Naive thymus-derived CD4-positive, alpha-beta T cell (primary cell): ENCODE measurements around the gene PPP2R1A. TPM values are rescaled to one million over a fixed set of nuclear protein-coding genes. Genes with fewer than 3 reads are reported as not detected.
A peak's percentile ranks its signal among the peaks of the same experiment; 100 is the strongest.

Experiments
- ATAC-seq: fragments of 150-1000 bp; cut with Tn5 transposase; 2 replicates; pipeline ENCODE4 v1.10.0; 2021; ENCODE audit warnings: mild to moderate bottlenecking, moderate library complexity
- CTCF ChIA-PET: fragments of 350-600 bp; sonication (Branson Sonifier 250); formaldehyde crosslinking; loops from one replicate; lab custom pipeline; 2021; ENCODE audit warnings: antibody characterized with exemption; lab: Charles Lee
- POLR2A ChIA-PET: fragments of 350-600 bp; sonication (Branson Sonifier 250); formaldehyde crosslinking; loops from one replicate; lab custom pipeline; 2021; ENCODE audit warnings: antibody characterized with exemption, inconsistent platforms; lab: Charles Lee
- DNase-seq, 9 donors: peaks; one replicate each; pipeline versions ENCODE4 v3.0.0 to v3.0.0-alpha.2; 2020 to 2022; ENCODE audit warnings: mixed read lengths in 1 of 9
- H3K27ac ChIP-seq: one replicate; pipeline ENCODE4 v1.7.0; 2013; ENCODE audit warnings: mild to moderate bottlenecking, low read depth, low read length, moderate library complexity
- H3K27me3 ChIP-seq, 2 donors: one replicate each; pipeline ENCODE4 v1.7.0; 2013; ENCODE audit warnings: low read length in 2 of 2, mild to moderate bottlenecking in 2 of 2, moderate library complexity in 2 of 2; ENCODE audit not compliant: control insufficient read depth in 2 of 2, insufficient read depth in 2 of 2
- H3K36me3 ChIP-seq, 3 experiments: 1 replicate in 2 of 3; 2 replicates in 1 of 3; pipeline ENCODE4 v1.7.0; 2013; ENCODE audit warnings: low read length in 3 of 3, mild to moderate bottlenecking in 3 of 3, moderate library complexity in 1 of 3; ENCODE audit not compliant: insufficient read depth in 3 of 3, control insufficient read depth in 2 of 3
- H3K4me1 ChIP-seq, 2 donors: one replicate each; pipeline ENCODE4 v1.7.0; 2013; ENCODE audit warnings: low read length in 2 of 2, mild to moderate bottlenecking in 2 of 2, moderate library complexity in 1 of 2; ENCODE audit not compliant: control insufficient read depth in 2 of 2, insufficient read depth in 2 of 2
- H3K4me3 ChIP-seq: 2 replicates; pipeline ENCODE4 v1.7.0; 2013; ENCODE audit warnings: mild to moderate bottlenecking, low read length
- H3K9me3 ChIP-seq, 3 experiments: 1 replicate in 2 of 3; 2 replicates in 1 of 3; pipeline ENCODE4 v1.7.0; 2013; ENCODE audit warnings: low read length in 3 of 3; ENCODE audit not compliant: control insufficient read depth in 2 of 3
- H3K27ac Mint-ChIP-seq, 9 donors: one replicate each; pipeline ENCODE4 v1.8.0; 2020 to 2022; ENCODE audit warnings: mixed read lengths in 9 of 9, mild to moderate bottlenecking in 8 of 9, moderate library complexity in 5 of 9, inconsistent platforms in 2 of 9
- H3K27me3 Mint-ChIP-seq, 5 donors: one replicate each; pipeline ENCODE4 v1.8.0; 2021 to 2022; ENCODE audit warnings: mixed read lengths in 5 of 5, mild to moderate bottlenecking in 1 of 5
- H3K36me3 Mint-ChIP-seq, 5 donors: one replicate each; pipeline ENCODE4 v1.8.0; 2020 to 2022; ENCODE audit warnings: mixed read lengths in 5 of 5, mild to moderate bottlenecking in 3 of 5, inconsistent platforms in 1 of 5
- H3K4me1 Mint-ChIP-seq, 7 donors: one replicate each; pipeline ENCODE4 v1.8.0; 2020 to 2022; ENCODE audit warnings: mixed read lengths in 7 of 7, mild to moderate bottlenecking in 3 of 7, inconsistent platforms in 1 of 7
- H3K4me3 Mint-ChIP-seq, 10 donors: one replicate each; pipeline ENCODE4 v1.8.0; 2020 to 2022; ENCODE audit warnings: mild to moderate bottlenecking in 10 of 10, mixed read lengths in 10 of 10, moderate library complexity in 6 of 10, inconsistent platforms in 2 of 10
- H3K9me3 Mint-ChIP-seq, 11 donors: one replicate each; pipeline ENCODE4 v1.8.0; 2020 to 2022; ENCODE audit warnings: mixed read lengths in 11 of 11, mild to moderate bottlenecking in 4 of 11, inconsistent platforms in 1 of 11, moderate library complexity in 1 of 11
- intact Hi-C, 2 donors: fragments of 100-400 bp; cut with micrococcal nuclease; formaldehyde crosslinking; loops; one replicate each; pipeline ENCODE4 v1.15.1; 2023
- polyA plus RNA-seq, 2 donors: library from polyadenylated mRNA; unstranded; fragments of 300-500 nt; fragmentation: Illumina TruSeq; gene quantifications; one replicate each; pipeline ENCODE4 v1.2.3, GENCODE V29; 2021
- total RNA-seq, 6 experiments: library from RNA in 5 of 6; stranded (reverse) in 5 of 6; gene quantifications; 1 replicate in 5 of 6; 2 replicates in 1 of 6; pipeline ENCODE4 v1.2.3 and lab custom pipeline; 2021 to 2026

The PPP2R1A gene
- total and polyA plus RNA-seq, 7 experiments from 2014 or later, result 148 to 215 (median 165) TPM

GRCh38 chr19:52187407-52187806, 2.4 kb upstream of the PPP2R1A start:
- Histone ChIP-seq H3K27ac (no peak overlapping the region), H3K36me3 (peaks cover 0 to 7% (median 0%) of the 10 kb centered on the region in 3 experiments), H3K27me3 (no peaks in the 10 kb centered on the region), H3K9me3 (no peaks in the 10 kb centered on the region), H3K4me3 (no peak overlapping the region), H3K4me1 (peaks cover 24 to 27% of the 10 kb centered on the region in 2 donors)
- Mint-ChIP-seq H3K27me3 (no peaks in the 10 kb centered on the region), H3K4me1 (peaks cover 14 to 35% (median 25%) of the 10 kb centered on the region in 7 donors), H3K4me3 (no peak overlapping the region), H3K27ac (peak overlapping the region in 1 of 9 donors; percentile 99), H3K9me3 (peaks cover 0 to 2% (median 0%) of the 10 kb centered on the region in 11 donors), H3K36me3 (peaks cover 0 to 8% (median 7%) of the 10 kb centered on the region in 5 donors)
- ChIA-PET CTCF (interaction anchor here (1.0 kb wide), 1 partner anchor 15 kb away, joined by 3 read pairs; no protein-coding TSS in a partner anchor), POLR2A (interaction anchor here (0.5 to 1.0 kb wide), 2 partner anchors 22 to 47 kb away, joined by 4 read pairs; partner anchors contain the start of gene ZNF616)
- ATAC-seq (no peak), DNase-seq (no peak)
- intact Hi-C loops, result loop anchor here in 1 of 2 donors (5.0 kb wide), 1 partner anchor 1680 kb away; the partner anchor contains the start of gene MYADM

- intact Hi-C loops, result loop anchor here (1.0 to 5.0 kb wide), 17 partner anchors 18 to 1678 kb away; partner anchors contain the start of genes ZNF350 (in 2 of the 2), ZNF836 (in 2 of the 2), MYADM (in 1 of the 2) and ZNF611 (in 1 of the 2)
- POLR2A ChIA-PET, result interaction anchor here (0.6 to 1.8 kb wide), 17 partner anchors 9 to 1679 kb away, joined by 3 to 41 read pairs (median 4); partner anchors contain the start of genes MYADM, ZNF432, ZNF614 and ZNF616
Measured at GRCh38 chr19:52188822-52189734, 774 bp upstream of the PPP2R1A start.

GRCh38 chr19:52190487-52191293, 838 bp downstream of the PPP2R1A start:
- no peaks in the 10 kb centered on the region for H3K9me3 ChIP-seq
- ATAC-seq, result no peak
- Mint-ChIP-seq H3K27me3 (no peaks in the 10 kb centered on the region), H3K9me3 (peaks cover 0 to 2% (median 0%) of the 10 kb centered on the region in 11 donors), H3K36me3 (peaks cover 4 to 32% (median 27%) of the 10 kb centered on the region in 5 donors), H3K27ac (peak overlapping the region; percentile 95 to 100 (median 99)), H3K4me1 (peaks cover 30 to 67% (median 51%) of the 10 kb centered on the region in 7 donors), H3K4me3 (peak overlapping the region; percentile 91 to 99 (median 96))
- intact Hi-C loops, result loop anchor here (1.0 to 5.0 kb wide), 6 partner anchors 46 to 488 kb away; partner anchors contain the start of genes ZNF528 (in 1 of the 2), ZNF613 (in 1 of the 2) and ZNF766 (in 1 of the 2)
- CTCF ChIA-PET, result no interaction called here
- peaks cover 0 to 34% (median 13%) of the 10 kb centered on the region in 3 experiments for H3K36me3 ChIP-seq
- POLR2A ChIA-PET, result interaction anchor here (1.4 kb wide), 1 partner anchor 20 kb away, joined by 5 read pairs; the partner anchor contains the start of gene ZNF836
- no peak for DNase-seq
- peak overlapping the region; percentile 97 for H3K27ac ChIP-seq
- H3K27me3 ChIP-seq, result no peaks in the 10 kb centered on the region
- peaks cover 34 to 43% of the 10 kb centered on the region in 2 donors for H3K4me1 ChIP-seq
- peak overlapping the region; percentile 86 for H3K4me3 ChIP-seq

More at GRCh38 chr19:52188822-52189734, 774 bp upstream of the PPP2R1A start:
- Histone ChIP-seq H3K4me1 (peaks cover 32% of the 10 kb centered on the region in 2 donors), H3K27ac (peak overlapping the region; percentile 87), H3K36me3 (peaks cover 0 to 17% (median 5%) of the 10 kb centered on the region in 3 experiments), H3K4me3 (peak overlapping the region; percentile 53), H3K9me3 (no peaks in the 10 kb centered on the region), H3K27me3 (no peaks in the 10 kb centered on the region)
- Mint-ChIP-seq H3K9me3 (peaks cover 0 to 2% (median 0%) of the 10 kb centered on the region in 11 donors), H3K4me3 (peak overlapping the region; percentile 91 to 99 (median 96)), H3K36me3 (peaks cover 4 to 17% (median 16%) of the 10 kb centered on the region in 5 donors), H3K27ac (peak overlapping the region; percentile 95 to 100 (median 99)), H3K4me1 (peaks cover 21 to 50% (median 37%) of the 10 kb centered on the region in 7 donors), H3K27me3 (no peaks in the 10 kb centered on the region)
- ATAC-seq (no peak), DNase-seq (peak in 4 of 9 donors; percentile 23 to 93 (median 91))
- CTCF ChIA-PET, result interaction anchor here (0.5 to 1.5 kb wide), 7 partner anchors 12 to 60 kb away, joined by 3 to 8 read pairs (median 3); partner anchors contain the start of gene ZNF836

GRCh38 chr19:52191389-52191788, 1.5 kb downstream of the PPP2R1A start:
- Histone ChIP-seq H3K9me3 (no peaks in the 10 kb centered on the region), H3K27me3 (no peaks in the 10 kb centered on the region), H3K4me3 (peak overlapping the region; percentile 86), H3K36me3 (peaks cover 2 to 41% (median 13%) of the 10 kb centered on the region in 3 experiments), H3K4me1 (peaks cover 34 to 47% of the 10 kb centered on the region in 2 donors), H3K27ac (peak overlapping the region; percentile 97)
- POLR2A ChIA-PET, result interaction anchor here (0.6 to 1.4 kb wide), 3 partner anchors 20 to 143 kb away, joined by 3 to 5 read pairs (median 3); partner anchors contain the start of genes ZNF432 and ZNF836
- Mint-ChIP-seq H3K9me3 (peaks cover 0 to 2% (median 0%) of the 10 kb centered on the region in 11 donors), H3K27ac (peak overlapping the region; percentile 30 to 100 (median 60)), H3K4me1 (peaks cover 30 to 74% (median 58%) of the 10 kb centered on the region in 7 donors), H3K36me3 (peaks cover 4 to 37% (median 29%) of the 10 kb centered on the region in 5 donors), H3K4me3 (peak overlapping the region; percentile 91 to 99 (median 96)), H3K27me3 (no peaks in the 10 kb centered on the region)
- DNase-seq (no peak), ATAC-seq (no peak)
- CTCF ChIA-PET, result no interaction called here
- intact Hi-C loops, result loop anchor here (2.0 to 5.0 kb wide), 4 partner anchors 45 to 489 kb away; partner anchors contain the start of gene ZNF613 (in 1 of the 2)

- DNase-seq, result no peak
- H3K4me3 Mint-ChIP-seq, result peak overlapping the region; percentile 91 to 99 (median 96)
- peak overlapping the region; percentile 12 to 100 (median 60) for H3K27ac Mint-ChIP-seq
- H3K36me3 ChIP-seq, result peaks cover 7 to 46% (median 13%) of the 10 kb centered on the region in 3 experiments
- H3K4me1 Mint-ChIP-seq, result peaks cover 30 to 78% (median 63%) of the 10 kb centered on the region in 7 donors
- H3K27me3 Mint-ChIP-seq, result no peaks in the 10 kb centered on the region
- H3K9me3 Mint-ChIP-seq, result peaks cover 0 to 2% (median 0%) of the 10 kb centered on the region in 11 donors
- peaks cover 34 to 47% of the 10 kb centered on the region in 2 donors for H3K4me1 ChIP-seq
- CTCF ChIA-PET, result no interaction called here
- H3K36me3 Mint-ChIP-seq, result peaks cover 4 to 42% (median 32%) of the 10 kb centered on the region in 5 donors
- POLR2A ChIA-PET, result interaction anchor here (0.8 to 1.4 kb wide), 3 partner anchors 11 to 143 kb away, joined by 3 to 5 read pairs (median 3); partner anchors contain the start of genes ZNF432 and ZNF836
- intact Hi-C loops, result loop anchor here (2.0 to 5.0 kb wide), 4 partner anchors 45 to 490 kb away; partner anchors contain the start of gene ZNF613 (in 1 of the 2)
- peak overlapping the region; percentile 97 for H3K27ac ChIP-seq
- no peaks in the 10 kb centered on the region for H3K27me3 ChIP-seq
- H3K9me3 ChIP-seq, result no peaks in the 10 kb centered on the region
- peak overlapping the region; percentile 86 for H3K4me3 ChIP-seq
- no peak for ATAC-seq
Measured at GRCh38 chr19:52191951-52192350, 2.1 kb downstream of the PPP2R1A start.
